Tibial nerve (tissue), 4 donors: ENCODE results near the gene TAF4. TPM values are rescaled to one million over a fixed set of nuclear protein-coding genes. Genes with fewer than 3 reads are reported as not detected.

Experiments
- DNase-seq, 2 donors: peaks; one replicate each; pipeline ENCODE4 v3.0.0-alpha.2; 2019; ENCODE audit warnings: low spot score in 2 of 2
- H3K27ac ChIP-seq, 4 donors: fragments of 200-600 bp; sonication (generic) in 3 of 4; one replicate each; pipeline ENCODE4 v1.5.1; 2017 to 2019; ENCODE audit warnings: mild to moderate bottlenecking in 1 of 4
- H3K27me3 ChIP-seq, 2 donors: fragments of 200-600 bp; sonication (generic) in 1 of 2; one replicate each; pipeline versions ENCODE4 v1.5.1 to v1.6.0; 2017 to 2019
- H3K36me3 ChIP-seq, 3 donors: fragments of 200-600 bp; sonication (generic); one replicate each; pipeline ENCODE4 v1.5.1; 2018 to 2019
- H3K4me1 ChIP-seq, 4 donors: fragments of 200-600 bp; sonication (generic) in 3 of 4; one replicate each; pipeline ENCODE4 v1.5.1; 2017 to 2019
- H3K4me3 ChIP-seq, 4 donors: fragments of 200-600 bp; sonication (generic) in 3 of 4; one replicate each; pipeline ENCODE4 v1.5.1; 2017 to 2019; ENCODE audit warnings: mild to moderate bottlenecking in 1 of 4, moderate library complexity in 1 of 4
- H3K9me3 ChIP-seq, 4 donors: fragments of 200-600 bp; sonication (generic) in 3 of 4; one replicate each; pipeline ENCODE4 v1.5.1; 2017 to 2019
- EP300 ChIP-seq, 2 donors: sonication (generic); formaldehyde crosslinking; IDR thresholded peaks; one replicate each; pipeline ENCODE4 v1.6.1; 2017; ENCODE audit warnings: antibody characterized with exemption in 2 of 2, mild to moderate bottlenecking in 1 of 2
- POLR2A ChIP-seq, 2 donors: fragments of 450-650 bp; IDR thresholded peaks; one replicate each; pipeline ENCODE4 v1.6.1; 2017; ENCODE audit warnings: antibody characterized with exemption in 2 of 2, mild to moderate bottlenecking in 2 of 2, moderate library complexity in 2 of 2
- WGBS, 2 donors: methylation state at CpG; one replicate each; pipeline ENCODE4 v1.1.5; 2018; 5-methylcytosine and 5-hydroxymethylcytosine counted together
- total RNA-seq, 4 donors: library from RNA; depleted of rRNA; stranded (reverse); fragments of >200 nt; gene quantifications; one replicate each; pipeline ENCODE4 v1.1.0, GENCODE V29; 2016
- TF ChIP-seq, protein P1 (sequence below), 5 experiments: fragments of 200-600 bp in 3 of 5; fragments of 450-650 bp in 2 of 5; sonication (generic) in 3 of 5; IDR thresholded peaks; one replicate each; pipeline ENCODE4 v1.5.1; 2016 to 2019; ENCODE audit warnings: antibody characterized with exemption in 5 of 5, mild to moderate bottlenecking in 3 of 5, moderate library complexity in 2 of 5

The TAF4 gene
- total RNA-seq, 4 donors from 2014 or later = 11.2 to 50.4 (median 14.8) TPM

DNA sequence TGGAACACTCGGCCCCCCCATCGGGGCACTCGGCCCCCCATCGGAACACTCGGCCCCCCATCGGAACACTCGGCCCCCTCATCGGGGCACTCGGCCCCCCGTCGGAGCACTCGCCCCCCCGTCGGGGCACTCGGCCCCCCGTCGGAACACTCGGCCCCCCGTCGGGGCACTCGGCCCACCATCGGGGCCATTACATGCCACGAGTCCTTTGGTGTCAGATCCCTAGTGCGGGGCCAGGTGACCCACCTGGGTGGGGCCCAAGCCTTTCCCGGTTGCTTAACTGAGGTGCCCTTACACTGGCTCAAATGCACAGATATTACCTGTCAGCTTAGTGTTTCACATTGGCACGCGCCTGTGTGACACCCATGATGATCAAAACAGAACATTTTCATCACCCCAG, 95.9 kb downstream of the TAF4 start:
- WGBS, 2 donors = 94 to 96% methylated on average over 7 to 27 of the region's 27 CpGs
- Histone ChIP-seq H3K4me3 (no peak overlapping the region), H3K36me3 (peaks cover 0 to 33% (median 14%) of the 10 kb centered on the region in 3 donors)

GRCh38 chr20:61968932-61969331, 96.7 kb downstream of the TAF4 start:
- TF ChIP-seq POLR2A (IDR thresholded peaks at IDR 0.05) (no peak), EP300 (IDR thresholded peaks at IDR 0.05) (no peak)
- TF ChIP-seq, protein P1, sequence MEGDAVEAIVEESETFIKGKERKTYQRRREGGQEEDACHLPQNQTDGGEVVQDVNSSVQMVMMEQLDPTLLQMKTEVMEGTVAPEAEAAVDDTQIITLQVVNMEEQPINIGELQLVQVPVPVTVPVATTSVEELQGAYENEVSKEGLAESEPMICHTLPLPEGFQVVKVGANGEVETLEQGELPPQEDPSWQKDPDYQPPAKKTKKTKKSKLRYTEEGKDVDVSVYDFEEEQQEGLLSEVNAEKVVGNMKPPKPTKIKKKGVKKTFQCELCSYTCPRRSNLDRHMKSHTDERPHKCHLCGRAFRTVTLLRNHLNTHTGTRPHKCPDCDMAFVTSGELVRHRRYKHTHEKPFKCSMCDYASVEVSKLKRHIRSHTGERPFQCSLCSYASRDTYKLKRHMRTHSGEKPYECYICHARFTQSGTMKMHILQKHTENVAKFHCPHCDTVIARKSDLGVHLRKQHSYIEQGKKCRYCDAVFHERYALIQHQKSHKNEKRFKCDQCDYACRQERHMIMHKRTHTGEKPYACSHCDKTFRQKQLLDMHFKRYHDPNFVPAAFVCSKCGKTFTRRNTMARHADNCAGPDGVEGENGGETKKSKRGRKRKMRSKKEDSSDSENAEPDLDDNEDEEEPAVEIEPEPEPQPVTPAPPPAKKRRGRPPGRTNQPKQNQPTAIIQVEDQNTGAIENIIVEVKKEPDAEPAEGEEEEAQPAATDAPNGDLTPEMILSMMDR (IDR thresholded peaks at IDR 0.05) = no peak
- no peaks in the 10 kb centered on the region for H3K9me3 ChIP-seq
- no peak overlapping the region for H3K27ac ChIP-seq
- H3K4me1 ChIP-seq = peaks cover 0 to 6% (median 0%) of the 10 kb centered on the region in 4 donors
- H3K27me3 ChIP-seq = peaks cover 0 to 30% of the 10 kb centered on the region in 2 donors
- H3K36me3 ChIP-seq = peaks cover 0 to 25% (median 6%) of the 10 kb centered on the region in 3 donors
- no peak overlapping the region for H3K4me3 ChIP-seq
- 81 to 82% methylated on average over 8 to 11 of the region's 11 CpGs for WGBS, 2 donors
- no peak for DNase-seq

More for the DNA sequence above, 95.9 kb downstream of the TAF4 start:
- no peak for TF ChIP-seq POLR2A (IDR thresholded peaks at IDR 0.05)
- TF ChIP-seq, protein P1 (IDR thresholded peaks at IDR 0.05) = no peak
- no peak for TF ChIP-seq EP300 (IDR thresholded peaks at IDR 0.05)
- Histone ChIP-seq H3K27me3 (peaks cover 0 to 21% of the 10 kb centered on the region in 2 donors), H3K27ac (no peak overlapping the region), H3K4me1 (peaks cover 0 to 6% (median 0%) of the 10 kb centered on the region in 4 donors), H3K9me3 (no peaks in the 10 kb centered on the region)
- no peak for DNase-seq

- no peaks in the 10 kb centered on the region for H3K9me3 ChIP-seq
- H3K27me3 ChIP-seq = peaks cover 0 to 34% of the 10 kb centered on the region in 2 donors
- peaks cover 0 to 18% (median 0%) of the 10 kb centered on the region in 3 donors for H3K36me3 ChIP-seq
- WGBS, 2 donors = 75 to 81% methylated on average over 22 of the region's 22 CpGs
- peaks cover 0 to 6% (median 0%) of the 10 kb centered on the region in 4 donors for H3K4me1 ChIP-seq
- DNase-seq = no peak
- TF ChIP-seq EP300 (IDR thresholded peaks at IDR 0.05) = no peak
- no peak for TF ChIP-seq POLR2A (IDR thresholded peaks at IDR 0.05)
- TF ChIP-seq, protein P1 (IDR thresholded peaks at IDR 0.05) = no peak
- H3K27ac ChIP-seq = no peak overlapping the region
- no peak overlapping the region for H3K4me3 ChIP-seq
Observed at GRCh38 chr20:61968036-61968810, 97.5 kb downstream of the TAF4 start.

- H3K9me3 ChIP-seq = no peaks in the 10 kb centered on the region
- no peak for DNase-seq
- peaks cover 0 to 35% of the 10 kb centered on the region in 2 donors for H3K27me3 ChIP-seq
- WGBS, 2 donors = 61 to 62% methylated on average over 7 of the region's 7 CpGs
- H3K4me1 ChIP-seq = peaks cover 0 to 6% (median 0%) of the 10 kb centered on the region in 4 donors
- TF ChIP-seq POLR2A (IDR thresholded peaks at IDR 0.05) (no peak), EP300 (IDR thresholded peaks at IDR 0.05) (no peak)
- TF ChIP-seq, protein P1 (IDR thresholded peaks at IDR 0.05) = no peak
- H3K27ac ChIP-seq = no peak overlapping the region
- peaks cover 0 to 11% (median 0%) of the 10 kb centered on the region in 3 donors for H3K36me3 ChIP-seq
- H3K4me3 ChIP-seq = no peak overlapping the region
Observed at GRCh38 chr20:61967300-61967699, 98.4 kb downstream of the TAF4 start.
